Measurements from ENCODE around the gene NOS2.
"Not testable (repeated sequence)": the region's sequence is repeated elsewhere in the genome, so short reads cannot be mapped to it uniquely, and the experiment has no call there.

NOS2 gene

DNA sequence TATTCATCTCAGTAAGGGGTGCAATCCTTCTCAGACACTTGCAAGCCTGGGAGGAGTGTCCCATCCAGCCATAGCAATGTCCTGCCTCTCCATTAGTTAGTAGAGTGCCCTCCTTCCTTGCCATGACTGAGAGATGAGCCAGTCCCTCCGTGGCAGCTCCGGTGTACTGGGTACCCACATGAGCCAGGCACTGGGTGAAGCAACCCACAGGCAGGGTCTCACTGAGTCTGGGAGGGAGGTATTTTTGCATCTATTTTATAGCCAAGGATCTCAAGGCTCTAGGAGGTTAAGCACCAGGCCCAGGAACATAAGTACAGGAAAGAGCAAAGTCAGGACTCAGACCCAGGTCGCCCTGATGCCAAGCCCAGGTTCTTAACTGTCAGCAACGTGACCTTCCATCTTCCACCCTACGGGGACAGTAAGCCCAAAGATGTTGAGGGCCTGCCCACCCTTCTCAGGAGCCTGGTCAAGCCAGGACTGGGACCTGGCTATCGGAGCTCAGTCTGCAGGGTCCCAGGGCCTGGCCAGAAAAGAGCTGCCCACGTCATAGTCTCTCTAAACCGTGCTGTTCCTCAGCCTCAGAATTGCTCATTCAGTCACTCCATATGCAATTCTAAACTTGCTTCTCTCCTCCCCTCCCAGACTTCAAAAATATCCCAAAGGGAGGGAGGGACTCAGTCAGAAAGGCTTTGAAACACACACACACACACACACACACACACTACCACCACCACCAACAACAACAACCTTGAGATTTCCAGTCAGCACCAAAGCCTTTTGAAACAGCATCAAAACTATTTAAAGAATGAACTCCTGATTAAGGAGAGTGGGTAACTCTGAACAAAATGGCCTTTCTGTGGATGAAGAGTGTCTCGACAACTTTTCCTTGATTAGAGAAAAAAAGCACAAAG is 16.6 kb downstream of the NOS2 start:
- no peak for DNase-seq (ENCODE audit: low read depth)

DNA sequence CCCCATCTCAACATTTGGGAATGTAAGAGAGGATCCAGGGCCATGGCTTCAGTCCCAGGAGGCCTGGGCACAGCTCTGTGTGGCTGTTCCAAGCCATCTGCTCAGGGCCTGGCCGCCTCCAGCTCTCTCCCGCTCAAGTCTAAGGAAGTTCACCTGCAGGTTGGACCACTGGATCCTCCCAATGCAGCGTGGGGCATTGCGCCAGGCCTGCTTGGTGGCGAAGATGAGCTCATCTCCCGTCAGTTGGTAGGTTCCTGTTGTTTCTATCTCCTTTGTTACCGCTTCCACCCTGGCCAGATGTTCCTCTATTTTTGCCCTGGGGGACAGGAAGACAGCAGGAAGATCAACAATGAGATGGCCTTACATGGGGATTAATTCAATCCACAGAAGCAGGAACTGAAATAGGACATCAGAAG is 17.5 kb downstream of the NOS2 start:
- no peak for DNase-seq (ENCODE audit: low read depth)

DNA sequence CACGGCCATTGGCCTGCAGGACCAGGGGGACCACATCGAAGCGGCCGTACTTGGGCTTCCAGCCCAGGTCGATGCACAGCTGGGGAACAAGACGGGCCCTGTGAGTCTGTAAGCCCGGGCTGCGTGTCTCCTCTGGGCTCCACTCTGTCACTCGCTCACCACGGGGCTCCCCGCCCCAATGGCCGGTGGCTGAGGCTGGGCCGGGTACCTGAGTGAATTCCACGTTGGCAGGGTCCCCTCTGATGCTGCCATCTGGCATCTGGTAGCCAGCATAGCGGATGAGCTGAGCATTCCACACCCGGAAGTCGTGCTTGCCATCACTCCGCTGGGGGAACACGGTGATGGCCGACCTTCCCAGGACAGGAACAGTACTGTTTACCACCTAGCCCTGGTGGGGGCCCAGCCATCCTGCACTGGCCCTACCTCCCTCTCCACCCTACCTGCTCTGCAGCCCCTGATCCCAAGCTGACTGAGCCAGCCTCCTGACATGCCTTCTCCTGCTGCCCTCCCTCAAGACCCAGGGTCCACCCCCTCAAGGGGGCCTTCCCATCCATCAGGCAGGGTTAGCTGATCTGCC is 19.4 kb downstream of the NOS2 start:
- no peak for DNase-seq (ENCODE audit: low read depth)

DNA sequence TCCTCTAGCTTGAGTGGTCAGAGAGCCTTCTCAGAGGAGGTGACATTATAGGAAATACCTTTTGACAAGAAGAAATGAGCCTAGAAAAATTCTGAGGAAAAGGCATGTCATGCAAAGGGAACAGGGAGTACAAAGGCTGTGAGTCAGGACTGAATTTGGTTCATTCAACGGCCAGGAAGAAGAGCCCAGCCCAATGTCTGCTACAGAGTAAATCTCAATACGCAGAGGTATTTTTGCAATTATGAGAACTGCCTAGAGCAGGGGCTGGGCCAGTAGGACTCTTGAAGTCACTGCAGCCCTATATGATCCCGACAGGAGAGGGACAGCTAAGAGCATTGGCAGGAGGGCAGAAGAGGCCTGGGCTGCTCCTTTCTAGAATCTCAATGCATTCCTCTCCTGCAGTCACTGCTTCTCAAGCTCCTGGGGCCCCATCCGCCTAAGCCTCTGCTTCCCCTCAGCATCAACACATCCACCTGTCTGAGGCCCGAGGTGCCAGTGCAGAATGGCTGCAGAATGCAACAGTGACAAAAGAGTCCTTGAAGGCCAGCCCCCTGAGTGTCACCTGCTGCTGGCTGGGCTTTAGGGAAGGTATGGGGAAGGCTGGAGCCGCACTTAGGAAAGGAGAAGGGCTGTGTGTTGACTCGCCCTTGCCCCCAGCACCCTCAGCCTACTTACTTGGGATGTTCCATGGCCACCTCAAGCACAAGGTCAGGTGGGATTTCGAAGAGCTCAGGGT is 20.1 kb downstream of the NOS2 start:
- DNase-seq (ENCODE audit: low read depth): no peak

DNA sequence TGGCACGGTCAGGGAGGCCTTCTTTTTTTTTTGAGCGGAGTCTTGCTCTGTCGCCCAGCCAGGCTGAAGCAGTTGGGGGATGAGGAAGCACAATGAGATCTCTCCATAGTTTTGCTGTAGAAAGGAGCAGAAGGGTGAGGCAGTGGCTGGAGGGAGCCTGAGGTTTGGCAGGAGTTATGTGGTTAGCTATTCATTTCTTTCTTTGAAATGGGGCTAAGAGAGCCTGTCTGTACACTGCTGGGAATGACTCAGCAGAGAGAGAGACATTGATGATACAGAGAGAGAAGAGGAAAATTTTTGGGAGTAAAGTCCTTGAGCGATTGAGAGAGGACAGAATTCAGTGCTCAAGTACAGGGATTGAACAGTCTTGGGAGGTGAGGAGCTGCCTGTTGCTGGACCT is 22.1 kb downstream of the NOS2 start:
- no peak for DNase-seq (ENCODE audit: low read depth)

DNA sequence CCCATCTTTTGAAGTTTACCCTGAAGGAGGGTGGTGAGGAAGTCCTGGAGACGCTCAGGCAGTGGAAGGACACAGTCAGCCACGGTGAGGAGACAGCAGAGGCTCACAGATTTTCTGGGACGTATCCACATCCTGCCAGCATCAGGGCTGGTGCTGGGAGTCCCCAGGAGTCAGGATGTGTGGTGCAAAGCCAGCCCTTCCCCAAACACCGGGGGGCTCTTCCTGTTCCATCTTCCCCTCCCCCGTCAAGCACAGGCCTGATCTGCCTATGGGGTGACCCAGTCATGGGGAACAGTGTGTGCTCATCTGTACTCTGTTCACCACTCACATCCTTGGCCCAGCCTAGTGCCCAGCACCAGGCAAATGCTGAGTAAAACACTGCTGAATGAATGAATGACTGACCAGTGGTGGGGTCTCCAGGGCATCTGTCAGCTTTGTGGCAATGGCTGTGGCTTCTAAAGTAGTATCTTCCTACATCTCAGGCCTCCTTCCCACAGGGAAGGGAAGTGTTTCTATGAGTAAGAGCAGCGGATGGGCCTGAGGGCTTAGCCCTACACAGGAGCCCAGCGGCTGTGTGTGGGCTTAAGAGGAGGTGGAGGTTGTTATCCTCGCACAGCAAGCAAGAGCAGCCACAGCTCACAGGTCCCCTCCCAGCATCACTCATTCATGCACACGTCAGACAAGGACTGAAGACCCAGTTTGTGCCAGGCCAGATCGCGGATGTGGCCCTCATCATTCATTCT is 23.3 kb downstream of the NOS2 start:
- DNase-seq (ENCODE audit: low read depth): no peak

DNA sequence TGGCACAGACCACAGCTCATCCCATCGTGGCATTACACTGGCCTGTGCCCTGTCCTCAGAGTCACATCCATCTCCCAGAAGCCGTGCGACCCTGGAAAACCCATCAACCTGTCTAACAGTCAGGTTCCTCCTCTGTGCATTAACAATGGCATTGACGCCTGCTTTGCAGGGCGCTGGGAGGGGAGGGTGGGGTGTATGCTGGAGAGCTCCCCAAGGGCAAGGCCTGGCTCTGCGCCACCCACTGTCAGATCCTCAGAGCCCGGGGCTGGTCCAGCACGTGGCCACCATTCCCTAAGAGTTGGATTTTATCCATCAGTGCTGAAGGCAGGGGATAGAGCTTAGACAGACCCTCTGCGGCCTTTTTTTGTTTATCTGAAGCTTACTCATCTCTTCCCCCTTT is 28.7 kb downstream of the NOS2 start:
- DNase-seq (ENCODE audit: low read depth): no peak

DNA sequence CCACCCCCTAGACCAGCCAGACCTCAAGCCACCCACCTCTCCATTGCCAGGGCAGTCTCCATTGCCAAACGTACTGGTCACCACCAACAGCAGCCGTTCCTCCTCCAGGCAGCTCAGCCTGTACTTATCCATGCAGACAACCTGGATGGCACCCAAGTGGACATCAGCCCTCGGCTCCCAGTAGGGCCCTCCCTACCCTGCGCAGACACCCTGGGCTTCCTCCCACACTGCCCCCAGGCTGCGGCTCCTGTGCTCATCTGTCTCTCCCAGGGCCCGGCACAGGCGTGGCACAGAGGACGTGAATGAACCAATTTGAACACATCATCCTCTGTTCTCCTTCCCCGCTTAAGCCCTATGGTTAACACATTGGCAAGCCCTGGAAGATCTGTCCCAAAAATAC is 29.5 kb downstream of the NOS2 start:
- DNase-seq (ENCODE audit: low read depth): no peak

DNA sequence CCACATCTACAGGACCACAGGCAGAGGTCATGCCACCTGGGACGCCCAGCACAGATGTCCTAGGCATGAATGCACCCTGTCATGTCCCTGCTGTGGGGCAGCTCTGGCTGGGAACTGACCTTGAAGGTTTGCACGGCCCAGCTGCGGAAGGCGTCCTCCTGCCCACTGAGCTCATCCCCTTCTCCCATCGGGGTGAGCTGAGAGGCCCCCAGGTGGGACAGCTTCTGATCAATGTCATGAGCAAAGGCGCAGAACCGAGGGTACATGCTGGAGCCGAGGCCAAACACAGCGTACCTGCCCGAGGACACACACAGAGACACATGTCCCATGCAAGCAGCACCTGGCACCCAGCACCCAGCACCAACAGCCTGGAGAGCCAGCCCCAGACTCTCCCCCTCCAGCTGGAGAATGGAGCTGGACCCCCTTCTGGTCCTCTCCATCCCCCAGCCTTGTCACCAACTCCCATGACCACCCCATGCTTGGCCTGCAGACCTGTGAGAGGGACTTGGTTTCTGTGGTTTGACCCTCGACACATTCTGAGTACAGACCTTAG is 31.4 kb downstream of the NOS2 start:
- DNase-seq (ENCODE audit: low read depth): no peak

DNA sequence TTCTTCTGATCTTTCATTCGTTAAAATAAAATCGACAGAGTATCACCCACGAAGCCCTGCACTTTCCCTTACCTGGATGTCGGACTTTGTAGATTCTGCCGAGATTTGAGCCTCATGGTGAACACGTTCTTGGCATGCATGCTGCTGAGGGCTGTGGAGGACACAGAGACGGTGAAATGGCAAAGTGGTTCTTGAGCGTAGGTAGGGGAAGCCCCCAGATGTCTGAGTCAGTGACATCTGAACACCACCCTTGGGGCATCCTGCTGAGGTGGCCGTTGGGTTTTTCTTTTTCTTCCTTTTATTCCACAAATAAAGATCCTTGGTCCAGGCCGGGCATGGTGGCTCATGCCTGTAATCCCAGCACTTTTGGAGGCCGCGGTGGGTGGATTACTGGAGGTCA is 33.9 kb downstream of the NOS2 start:
- no peak for DNase-seq (ENCODE audit: low read depth)

DNA sequence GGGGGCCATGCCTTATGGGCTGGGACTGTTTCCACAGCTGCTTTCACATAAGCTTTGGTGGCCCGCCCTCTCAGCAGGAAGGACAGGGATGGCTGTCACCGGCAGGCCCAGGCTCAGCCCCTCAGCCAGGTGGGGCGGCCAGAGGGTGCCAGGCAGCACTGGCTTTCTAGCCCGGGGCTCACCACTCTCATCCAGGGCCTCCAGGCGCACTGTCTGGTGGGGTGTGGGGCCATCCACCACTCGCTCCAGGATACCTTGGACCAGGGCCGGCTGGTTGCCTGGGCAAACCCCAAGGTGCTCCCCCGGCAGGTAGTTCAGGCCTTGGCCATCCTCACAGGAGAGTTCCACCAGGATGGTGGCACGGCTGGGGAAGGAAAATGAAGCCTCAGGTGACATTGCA is 35.0 kb downstream of the NOS2 start:
- no peak for DNase-seq (ENCODE audit: low read depth)

DNA sequence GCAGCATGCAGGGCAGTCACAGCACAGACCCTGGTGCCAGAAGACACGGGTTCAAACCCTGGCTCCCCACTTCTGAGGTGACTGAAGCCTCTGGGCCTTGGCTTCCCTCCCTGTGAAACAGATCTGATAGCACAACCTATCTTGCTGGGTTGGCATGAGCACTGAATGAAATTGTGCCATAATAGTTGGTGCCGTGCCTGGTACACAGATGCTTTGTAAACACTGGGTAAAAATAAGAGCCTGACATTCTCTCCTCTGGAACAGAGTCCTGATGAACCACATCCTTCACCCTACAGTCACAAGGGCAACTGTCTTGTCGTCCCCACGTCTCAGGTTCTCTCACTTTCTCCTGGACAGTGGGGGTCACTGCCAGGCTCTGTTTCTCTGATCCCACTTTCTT is 35.7 kb downstream of the NOS2 start:
- DNase-seq (ENCODE audit: low read depth): no peak

DNA sequence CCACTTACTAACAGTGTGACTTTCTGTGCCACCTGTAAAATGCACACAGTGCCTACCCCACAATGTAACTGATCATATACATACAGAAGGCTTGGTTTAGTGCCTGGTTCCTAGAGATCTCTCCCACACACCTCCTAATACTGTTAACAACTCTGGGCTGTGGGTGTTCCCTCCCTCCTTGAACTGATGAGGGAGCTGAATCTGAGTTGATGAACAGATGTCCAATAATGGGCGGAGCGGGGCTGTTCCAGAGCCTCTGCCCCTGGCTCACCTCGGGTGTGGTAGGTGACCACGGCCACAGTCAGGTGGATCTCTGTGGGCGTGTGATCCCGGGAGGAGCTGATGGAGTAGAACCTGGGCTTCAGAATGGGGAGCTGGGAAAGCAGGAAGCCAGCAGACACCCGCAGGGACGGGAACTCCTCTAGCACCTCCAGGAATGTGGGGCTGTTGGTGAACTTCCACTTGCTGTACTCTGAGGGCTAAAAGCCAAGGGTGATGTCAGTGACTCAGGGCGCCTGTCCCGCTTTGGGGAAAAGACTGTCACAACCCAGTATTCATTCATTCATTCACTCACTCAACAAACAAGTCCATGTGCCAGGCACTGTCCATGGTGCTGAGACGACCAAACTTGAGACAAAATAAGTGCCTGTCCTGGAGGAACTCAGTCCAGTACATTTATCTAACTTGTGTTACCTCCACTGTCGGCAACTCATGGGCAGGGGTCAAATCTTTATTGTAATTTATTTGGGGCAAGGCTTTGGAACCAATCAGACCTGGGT is 37.6 kb downstream of the NOS2 start:
- no peak for DNase-seq (ENCODE audit: low read depth)

DNA sequence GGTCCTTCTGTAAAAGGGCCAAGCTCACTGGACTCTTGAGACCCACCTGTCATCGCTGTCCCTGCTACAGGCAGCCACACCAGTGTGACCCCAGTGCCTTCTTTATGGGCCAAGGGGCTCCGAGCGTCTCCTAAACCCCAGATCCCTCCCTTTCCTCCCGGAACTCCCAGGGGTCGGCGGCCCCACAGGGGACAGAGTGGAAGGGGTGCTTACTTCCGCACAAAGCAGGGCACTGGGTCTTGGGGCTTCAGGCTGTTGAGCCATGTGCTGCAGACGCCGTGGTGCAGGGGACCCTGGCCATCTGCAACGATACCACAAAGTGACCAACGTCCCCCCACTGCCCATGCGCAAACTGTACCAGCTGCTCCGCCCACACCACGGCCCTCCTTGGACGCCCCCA is 39.4 kb downstream of the NOS2 start:
- DNase-seq (ENCODE audit: low read depth): not testable (repeated sequence)

DNA sequence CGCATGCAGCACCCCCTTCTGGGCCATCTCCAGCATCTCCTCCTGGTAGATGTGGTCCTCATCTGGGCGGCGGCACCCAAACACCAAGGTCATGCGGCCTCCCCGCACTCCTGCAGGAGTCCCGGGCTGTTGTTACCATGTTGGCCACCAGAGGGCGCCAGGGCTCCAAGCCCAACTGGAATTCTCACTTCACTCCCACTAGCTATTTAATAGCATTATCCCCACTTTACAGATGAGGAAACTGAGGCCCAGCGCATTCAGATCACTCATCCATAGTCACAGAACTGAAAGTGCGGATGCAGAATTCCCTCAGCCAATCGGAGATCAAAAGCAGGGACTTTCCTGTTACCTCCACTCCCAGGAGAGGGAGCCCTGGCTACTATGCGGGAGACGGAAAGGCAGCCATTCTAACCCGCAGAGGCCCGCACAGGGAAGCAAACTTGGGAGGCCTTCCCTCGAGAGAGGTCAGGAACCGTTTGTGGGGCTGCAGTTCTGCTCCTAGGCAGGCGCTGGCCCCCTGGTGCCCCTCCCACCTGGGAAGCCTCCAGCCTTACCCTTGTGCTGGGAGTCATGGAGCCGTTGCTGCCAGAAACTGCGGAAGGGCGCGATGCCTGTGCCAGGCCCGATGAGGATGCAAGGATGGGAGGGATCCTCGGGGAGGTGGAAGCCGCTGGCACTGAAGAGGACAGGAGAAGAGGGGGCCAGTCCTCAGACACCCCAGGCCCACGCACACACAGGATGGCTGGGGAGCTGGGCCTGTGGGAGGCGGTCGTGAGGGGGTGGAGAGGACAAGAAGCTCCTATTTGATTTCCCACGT is 40.1 kb downstream of the NOS2 start:
- DNase-seq (ENCODE audit: low read depth): peak; percentile 59

DNA sequence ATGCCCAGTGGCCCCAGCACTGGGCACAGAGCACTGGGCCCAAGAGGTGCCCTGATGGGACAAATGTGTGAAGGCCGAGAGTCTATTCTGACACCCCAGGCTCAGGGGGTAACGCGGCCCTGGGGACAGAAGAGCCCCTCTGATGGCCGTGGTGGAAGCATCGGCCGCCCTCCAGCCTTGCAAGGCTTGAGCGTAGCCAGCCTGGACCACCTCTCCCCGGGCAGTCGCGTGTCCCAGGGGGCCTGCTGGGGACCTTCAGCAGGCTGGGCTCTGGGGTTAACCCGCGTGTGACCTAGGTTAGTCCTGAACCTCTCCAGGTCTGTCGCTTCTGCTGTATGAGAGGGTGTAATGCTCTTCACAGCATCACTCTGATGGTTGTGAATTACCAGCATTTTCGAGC is 40.8 kb downstream of the NOS2 start:
- no peak for DNase-seq (ENCODE audit: low read depth)

DNA sequence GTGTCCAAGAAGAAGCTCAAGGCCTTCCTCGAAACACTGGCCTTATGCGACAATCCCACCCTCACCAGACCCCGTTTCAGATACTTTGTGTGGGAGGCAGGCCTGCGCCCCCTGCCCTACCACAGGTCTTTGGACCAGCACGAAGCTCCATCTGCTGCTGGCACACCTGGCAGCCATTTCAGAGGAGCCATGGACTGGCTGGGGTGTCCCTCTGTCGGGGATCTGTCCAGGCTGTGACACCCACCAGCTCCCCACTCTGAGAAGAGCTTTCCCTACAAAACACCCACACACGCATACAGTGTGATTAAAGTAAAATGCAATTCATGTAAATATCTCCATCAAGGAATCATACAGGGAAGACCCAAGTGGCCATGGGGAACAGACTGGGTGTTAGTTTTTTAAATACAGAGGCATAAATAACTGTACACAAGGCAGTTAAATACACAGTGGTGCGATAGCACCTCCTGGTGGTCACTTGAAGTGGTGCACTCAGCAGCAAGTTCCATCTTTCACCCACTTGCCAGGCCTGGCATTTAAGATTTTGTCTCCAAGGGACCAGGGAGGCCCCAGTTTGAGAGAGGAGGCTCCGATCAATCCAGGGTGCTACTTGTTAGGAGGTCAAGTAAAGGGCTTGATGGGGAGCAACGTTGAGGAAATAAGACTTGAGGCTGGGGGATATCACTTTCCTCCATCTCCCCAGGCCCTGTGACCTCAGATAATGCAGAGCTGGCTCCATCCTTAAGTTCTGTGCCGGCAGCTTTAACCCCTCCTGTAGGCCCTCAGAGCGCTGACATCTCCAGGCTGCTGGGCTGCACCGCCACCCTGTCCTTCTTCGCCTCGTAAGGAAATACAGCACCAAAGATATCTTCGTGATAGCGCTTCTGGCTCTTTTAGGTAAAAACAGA is 43.6 kb downstream of the NOS2 start:
- DNase-seq (ENCODE audit: low read depth): peak; percentile 19

DNA sequence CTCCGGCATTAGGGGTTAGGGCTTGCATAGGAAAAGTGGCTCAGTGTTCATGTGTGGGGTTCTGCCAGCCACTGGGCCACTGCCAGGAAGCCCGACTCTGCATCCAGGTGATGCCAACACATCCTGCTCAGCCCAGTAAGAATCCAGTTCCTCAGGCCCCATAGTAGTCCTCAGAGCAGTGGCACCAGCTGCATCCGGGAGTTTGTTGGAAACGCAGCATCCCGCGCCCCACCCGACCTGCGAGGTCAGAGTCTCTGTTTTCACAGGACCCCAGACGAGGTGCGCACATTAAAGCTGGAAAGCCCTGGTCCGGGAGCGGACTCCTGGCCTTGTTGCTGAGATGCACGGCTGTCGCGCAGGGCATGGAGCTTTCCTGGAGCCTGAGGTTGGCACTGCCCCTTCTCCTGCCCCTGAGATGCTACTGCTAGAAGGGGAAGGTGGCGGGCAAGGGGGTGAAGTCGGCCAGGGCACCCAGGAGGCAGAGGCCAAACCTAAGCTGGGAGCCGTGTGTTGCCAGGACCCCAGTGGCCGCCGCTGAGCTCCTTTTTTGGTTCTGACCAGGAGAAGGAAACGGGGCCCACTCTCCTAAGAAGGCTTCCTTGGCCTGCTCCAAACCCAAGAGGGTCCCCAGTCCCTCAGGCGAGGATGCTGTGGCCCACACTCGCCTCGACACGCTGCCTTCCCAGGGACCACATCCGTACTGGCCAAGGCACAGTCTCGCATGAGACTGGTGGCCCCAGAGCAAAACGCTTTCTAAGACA is 44.4 kb downstream of the NOS2 start:
- DNase-seq (ENCODE audit: low read depth): no peak

DNA sequence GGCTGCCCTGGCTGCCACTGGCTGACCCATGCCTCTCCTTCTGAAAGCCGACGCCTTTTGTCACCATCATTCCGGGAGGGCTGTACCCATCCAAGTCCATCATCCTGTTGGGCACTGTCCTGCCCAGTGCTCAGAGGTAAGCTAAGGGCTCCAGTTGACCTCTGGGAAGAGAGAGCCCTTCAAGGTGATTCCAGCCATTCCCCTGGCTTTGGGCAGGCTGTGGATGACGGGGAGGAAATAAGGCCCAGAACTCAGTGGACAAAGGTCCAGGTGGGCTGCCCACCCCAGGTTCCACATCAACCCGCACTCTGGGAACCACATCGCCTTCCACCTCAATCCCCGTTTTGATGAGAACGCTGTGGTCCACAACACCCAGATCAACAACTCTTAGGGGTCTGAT is 45.8 kb downstream of the NOS2 start:
- no peak for DNase-seq (ENCODE audit: low read depth)
